B cell (primary cell): ENCODE data around the gene DOCK4. TPM values are rescaled to one million over a fixed set of nuclear protein-coding genes. Genes with fewer than 3 reads are reported as not detected.

Experiments used
- ATAC-seq: fragments of 200-7000 bp; cut with Tn5 transposase; one replicate; pipeline ENCODE4 v1.10.0; 2021; ENCODE audit warnings: low read depth, mild to moderate bottlenecking, moderate number of reproducible peaks, moderate library complexity
- CTCF ChIA-PET: fragments of 350-600 bp; sonication (Branson Sonifier 250); formaldehyde crosslinking; loops from one replicate; lab custom pipeline; 2021; ENCODE audit warnings: antibody characterized with exemption, inconsistent platforms; lab: Charles Lee
- POLR2A ChIA-PET: fragments of 350-600 bp; sonication (Branson Sonifier 250); formaldehyde crosslinking; loops from one replicate; lab custom pipeline; 2021; ENCODE audit warnings: antibody characterized with exemption; lab: Charles Lee
- DNase-seq: peaks from one replicate; pipeline ENCODE4 v3.0.0; 2013
- H2AFZ ChIP-seq: 2 replicates; pipeline ENCODE4 v1.6.1; 2012; ENCODE audit warnings: mild to moderate bottlenecking, low read depth, low read length; ENCODE audit not compliant: insufficient read depth, poor library complexity, severe bottlenecking
- H3K27ac ChIP-seq, 2 donors: 1 replicate in 1 of 2; 2 replicates in 1 of 2; pipeline ENCODE4 v1.5.1; 2012 to 2013; ENCODE audit warnings: low read length in 2 of 2, mild to moderate bottlenecking in 2 of 2, moderate library complexity in 1 of 2
- H3K27me3 ChIP-seq, 4 experiments: fragments of 200-600 bp in 1 of 4; sonication (generic) in 1 of 4; replicated peaks in 1 of 4; 1 replicate in 2 of 4; 2 replicates in 2 of 4; pipeline versions ENCODE4 v1.6.1 to v1.7.0; 2013 to 2016; ENCODE audit warnings: low read length in 3 of 4, mild to moderate bottlenecking in 2 of 4, mixed read lengths in 1 of 4, moderate library complexity in 1 of 4; ENCODE audit not compliant: insufficient read depth in 4 of 4, control insufficient read depth in 3 of 4; ENCODE audit errors: control extremely low read depth in 1 of 4
- H3K36me3 ChIP-seq, 2 experiments: replicated peaks in 1 of 2; 1 replicate in 1 of 2; 2 replicates in 1 of 2; pipeline versions ENCODE4 v1.6.1 to v1.7.1; 2013; ENCODE audit warnings: low read length in 1 of 2; ENCODE audit not compliant: insufficient read depth in 2 of 2, control insufficient read depth in 1 of 2; ENCODE audit errors: control extremely low read depth in 1 of 2, extremely low read depth in 1 of 2
- H3K4me1 ChIP-seq, 2 donors: fragments of 200-600 bp in 1 of 2; sonication (generic) in 1 of 2; 1 replicate in 1 of 2; 2 replicates in 1 of 2; pipeline versions ENCODE4 v1.5.1 to v1.6.1; 2013 to 2017; ENCODE audit warnings: low read length in 2 of 2; ENCODE audit not compliant: control insufficient read depth in 2 of 2, insufficient read depth in 2 of 2
- H3K4me2 ChIP-seq: replicated peaks from 2 replicates; pipeline ENCODE3; 2012; ENCODE audit warnings: mild to moderate bottlenecking, low read depth, low read length; ENCODE audit not compliant: poor library complexity, severe bottlenecking
- H3K4me3 ChIP-seq, 5 experiments: fragments of 200-600 bp in 1 of 5; sonication (generic) in 1 of 5; 1 replicate in 3 of 5; 2 replicates in 2 of 5; pipeline versions ENCODE4 v1.5.1 to v1.7.0; 2011 to 2016; ENCODE audit warnings: low read length in 4 of 5, mild to moderate bottlenecking in 4 of 5, low read depth in 2 of 5, control low read depth in 1 of 5, moderate library complexity in 1 of 5; ENCODE audit not compliant: insufficient read depth in 1 of 5; ENCODE audit errors: control extremely low read depth in 1 of 5, extremely low read depth in 1 of 5
- H3K79me2 ChIP-seq: fragments of 200-600 bp; sonication (generic); one replicate; pipeline ENCODE4 v1.6.0; 2016; ENCODE audit warnings: low read length; ENCODE audit not compliant: control insufficient read depth, insufficient read depth
- H3K9ac ChIP-seq: fragments of 200-600 bp; sonication (generic); 2 replicates; pipeline ENCODE4 v1.6.1; 2017; ENCODE audit warnings: mild to moderate bottlenecking, low read length, moderate library complexity
- H3K9me3 ChIP-seq, 3 donors: one replicate each; pipeline versions ENCODE4 v1.6.1 to v1.7.1; 2013; ENCODE audit warnings: low read length in 2 of 3; ENCODE audit not compliant: control insufficient read depth in 2 of 3, insufficient read depth in 1 of 3; ENCODE audit errors: control extremely low read depth in 1 of 3
- H4K20me1 ChIP-seq: 2 replicates; pipeline ENCODE4 v1.6.0; 2012; ENCODE audit warnings: mild to moderate bottlenecking, low read length; ENCODE audit not compliant: insufficient read depth, control insufficient read depth, poor library complexity, severe bottlenecking
- H3K27ac Mint-ChIP-seq: one replicate; pipeline ENCODE4 v1.8.0; 2021; ENCODE audit warnings: mixed read lengths
- H3K27me3 Mint-ChIP-seq: one replicate; pipeline ENCODE4 v1.8.0; 2021; ENCODE audit warnings: mixed read lengths
- H3K4me1 Mint-ChIP-seq: one replicate; pipeline ENCODE4 v1.8.0; 2021; ENCODE audit warnings: mixed read lengths
- H3K4me3 Mint-ChIP-seq: one replicate; pipeline ENCODE4 v1.8.0; 2021; ENCODE audit warnings: mixed read lengths
- H3K9me3 Mint-ChIP-seq: one replicate; pipeline ENCODE4 v1.8.0; 2022; ENCODE audit warnings: mixed read lengths; ENCODE audit not compliant: insufficient read depth
- EZH2 ChIP-seq: IDR thresholded peaks from 2 replicates; pipeline ENCODE4 v1.6.1; 2012; ENCODE audit warnings: borderline replicate concordance, low read depth, mild to moderate bottlenecking, moderate library complexity, low read length; ENCODE audit not compliant: insufficient read depth, poor library complexity, severe bottlenecking
- WGBS: methylation state at CpG from one replicate; pipeline ENCODE4 v1.1.5; 2013; ENCODE audit warnings: missing lambda C conversion rate; ENCODE audit not compliant: insufficient coverage; 5-methylcytosine and 5-hydroxymethylcytosine counted together
- intact Hi-C: fragments of 100-400 bp; cut with micrococcal nuclease; formaldehyde crosslinking; loops from one replicate; pipeline ENCODE4 v1.10.0; 2022
- polyA plus RNA-seq: library from polyadenylated mRNA; depleted of rRNA; stranded (reverse); fragments of >200 nt; gene quantifications from 2 replicates; pipeline ENCODE4 v1.2.3, GENCODE V29; 2012
- total RNA-seq, 2 donors: library from RNA; stranded (reverse); fragments of 120-200 nt in 1 of 2; gene quantifications; 1 replicate in 1 of 2; 2 replicates in 1 of 2; pipeline versions ENCODE4 v1.2.3 to v1.2.4, GENCODE V29; 2013 to 2022
- TF ChIP-seq, protein P1 (sequence below): fragments of 200-600 bp; IDR thresholded peaks from one replicate; pipeline ENCODE4 v1.8.0; 2022; ENCODE audit warnings: antibody characterized with exemption, mild to moderate bottlenecking

The DOCK4 gene
- total and polyA plus RNA-seq, 2 donors (not counting 1 experiment from before 2014, with no cell fraction given), result 0.03 to 4.1 TPM

DNA sequence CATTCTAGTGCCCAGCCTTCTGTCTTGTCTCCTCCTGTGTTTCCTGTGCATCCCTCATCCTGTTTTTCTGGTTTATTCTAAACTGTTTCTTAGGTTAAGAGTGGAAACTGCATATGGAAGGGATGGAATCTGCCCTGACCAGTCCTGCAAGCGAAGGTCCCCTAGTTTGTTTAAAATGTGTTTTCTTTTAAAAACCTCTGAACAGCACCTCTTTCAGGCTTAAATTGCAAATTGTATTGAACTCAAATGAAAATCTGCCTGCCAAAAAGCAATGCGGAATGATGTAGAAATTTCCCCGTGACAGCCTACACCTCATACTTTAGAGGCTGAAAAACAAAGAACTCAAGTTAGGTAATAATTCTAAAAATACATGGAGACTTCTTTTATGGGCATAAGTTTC, 421.1 kb downstream of the DOCK4 start:
- TF ChIP-seq, protein P1, sequence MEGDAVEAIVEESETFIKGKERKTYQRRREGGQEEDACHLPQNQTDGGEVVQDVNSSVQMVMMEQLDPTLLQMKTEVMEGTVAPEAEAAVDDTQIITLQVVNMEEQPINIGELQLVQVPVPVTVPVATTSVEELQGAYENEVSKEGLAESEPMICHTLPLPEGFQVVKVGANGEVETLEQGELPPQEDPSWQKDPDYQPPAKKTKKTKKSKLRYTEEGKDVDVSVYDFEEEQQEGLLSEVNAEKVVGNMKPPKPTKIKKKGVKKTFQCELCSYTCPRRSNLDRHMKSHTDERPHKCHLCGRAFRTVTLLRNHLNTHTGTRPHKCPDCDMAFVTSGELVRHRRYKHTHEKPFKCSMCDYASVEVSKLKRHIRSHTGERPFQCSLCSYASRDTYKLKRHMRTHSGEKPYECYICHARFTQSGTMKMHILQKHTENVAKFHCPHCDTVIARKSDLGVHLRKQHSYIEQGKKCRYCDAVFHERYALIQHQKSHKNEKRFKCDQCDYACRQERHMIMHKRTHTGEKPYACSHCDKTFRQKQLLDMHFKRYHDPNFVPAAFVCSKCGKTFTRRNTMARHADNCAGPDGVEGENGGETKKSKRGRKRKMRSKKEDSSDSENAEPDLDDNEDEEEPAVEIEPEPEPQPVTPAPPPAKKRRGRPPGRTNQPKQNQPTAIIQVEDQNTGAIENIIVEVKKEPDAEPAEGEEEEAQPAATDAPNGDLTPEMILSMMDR, result no peak
- no peak for TF ChIP-seq EZH2
- Histone ChIP-seq H4K20me1 (no peaks in the 10 kb centered on the region), H3K27me3 (no peaks in the 10 kb centered on the region), H2AFZ (no peak overlapping the region), H3K9ac (no peak overlapping the region), H3K4me3 (no peak overlapping the region), H3K9me3 (no peaks in the 10 kb centered on the region), H3K4me2 (no peak overlapping the region), H3K27ac (no peak overlapping the region), H3K4me1 (no peaks in the 10 kb centered on the region), H3K36me3 (no peaks in the 10 kb centered on the region), H3K79me2 (no peaks in the 10 kb centered on the region)
- intact Hi-C loops, result no loop called here
- Mint-ChIP-seq H3K9me3 (no peaks in the 10 kb centered on the region), H3K27ac (no peak overlapping the region), H3K27me3 (peaks cover 7% of the 10 kb centered on the region), H3K4me3 (no peak overlapping the region), H3K4me1 (no peaks in the 10 kb centered on the region)
- WGBS, result no CpG with 5 or more reads among the region's 3 CpGs
- DNase-seq, result no peak
- POLR2A ChIA-PET, result no interaction called here
- CTCF ChIA-PET, result no interaction called here
- no peak for ATAC-seq

- Histone ChIP-seq H2AFZ (no peak overlapping the region), H3K4me1 (no peaks in the 10 kb centered on the region), H3K36me3 (no peaks in the 10 kb centered on the region), H3K79me2 (no peaks in the 10 kb centered on the region), H3K27ac (no peak overlapping the region), H3K4me3 (no peak overlapping the region), H3K9ac (no peak overlapping the region), H3K9me3 (no peaks in the 10 kb centered on the region), H3K27me3 (no peaks in the 10 kb centered on the region), H3K4me2 (no peak overlapping the region), H4K20me1 (no peaks in the 10 kb centered on the region)
- POLR2A ChIA-PET, result no interaction called here
- H3K9me3 Mint-ChIP-seq, result no peaks in the 10 kb centered on the region
- ATAC-seq, result no peak
- CTCF ChIA-PET, result no interaction called here
- 93% methylated on average over 2 of the region's 2 CpGs for WGBS
- no peaks in the 10 kb centered on the region for H3K4me1 Mint-ChIP-seq
- H3K27ac Mint-ChIP-seq, result no peak overlapping the region
- no peak for DNase-seq
- H3K27me3 Mint-ChIP-seq, result peaks cover 7% of the 10 kb centered on the region
- intact Hi-C loops, result no loop called here
- no peak overlapping the region for H3K4me3 Mint-ChIP-seq
- TF ChIP-seq EZH2, result no peak
- TF ChIP-seq, protein P1, result no peak
Observed at GRCh38 chr7:111784296-111784695, 421.9 kb downstream of the DOCK4 start.
